ENCODE data around the gene MSLN.
"Not testable (repeated sequence)": the region's sequence is repeated elsewhere in the genome, so short reads cannot be mapped to it uniquely, and the experiment has no call there.

The MSLN gene

GRCh38 chr16:740459-740763 is 20.1 kb upstream of the MSLN start:
- no peak for DNase-seq (ENCODE audit: extremely low read depth, low read depth)

GRCh38 chr16:740764-741505 is 19.6 kb upstream of the MSLN start, which contains the start of gene CIAO3:
TSS of gene CIAO3 (minus strand) at chr16:740997. CDS start at chr16:740985, 12 bp downstream.
- DNase-seq (ENCODE audit: extremely low read depth, low read depth): peak; percentile 69

More at GRCh38 chr16:740459-740763, 20.1 kb upstream of the MSLN start:
- no peak for TF ChIP-seq CTCF (IDR thresholded peaks at IDR 0.05; ENCODE audit: low read depth, low read length)

GRCh38 chr16:741986-742629 is 18.4 kb upstream of the MSLN start:
- TF ChIP-seq CTCF (IDR thresholded peaks at IDR 0.05; ENCODE audit: low read depth, low read length): no peak
- DNase-seq (ENCODE audit: extremely low read depth, low read depth): no peak

More at GRCh38 chr16:740764-741505, 19.6 kb upstream of the MSLN start, which contains the start of gene CIAO3:
- TF ChIP-seq CTCF (IDR thresholded peaks at IDR 0.05; ENCODE audit: low read depth, low read length): peak; percentile 60

GRCh38 chr16:742894-743293 is 17.6 kb upstream of the MSLN start:
- DNase-seq (ENCODE audit: extremely low read depth, low read depth): not testable (repeated sequence)

GRCh38 chr16:743794-744500 is 16.6 kb upstream of the MSLN start:
- no peak for DNase-seq (ENCODE audit: extremely low read depth, low read depth)
- no peak; the same call in 1 of the 2 replicates for TF ChIP-seq CTCF (IDR thresholded peaks at IDR 0.05; ENCODE audit: low read depth, low read length)

GRCh38 chr16:745739-746138 is 14.8 kb upstream of the MSLN start:
- DNase-seq (ENCODE audit: extremely low read depth, low read depth): no peak
- peak; percentile 7 for TF ChIP-seq CTCF (IDR thresholded peaks at IDR 0.05; ENCODE audit: low read depth, low read length)

- no peak for TF ChIP-seq CTCF (IDR thresholded peaks at IDR 0.05; ENCODE audit: low read depth, low read length)
- DNase-seq (ENCODE audit: extremely low read depth, low read depth): no peak
These were observed 13.9 kb upstream of the MSLN start for GRCh38 chr16:746637-747036.
